Measurements from ENCODE around the gene RAD23A. TPM values are rescaled to one million over a fixed set of nuclear protein-coding genes. Genes with fewer than 3 reads are reported as not detected.

Gene RAD23A
- total RNA-seq, 3 donors from 2014 or later, result 65.9 to 84.3 (median 66.5) TPM

GRCh38 chr19:12994701-12995595 is 49.3 kb downstream of the RAD23A start, which contains the start of gene NFIX:
Gene NFIX (plus strand): TSS chr19:12995475. CDS start chr19:12995838, 363 bp downstream.
- H3K36me3 ChIP-seq, result no peaks in the 10 kb centered on the region
- H3K9me3 ChIP-seq, result no peaks in the 10 kb centered on the region
- peak in 1 of 2 donors; percentile 70 for DNase-seq (ENCODE audit: low spot score in 2 of 2)
- intact Hi-C loops (cut with DNase I; ENCODE audit: low total_unique reads), result no loop called here
- H3K4me1 ChIP-seq, result peaks cover 0 to 5% of the 10 kb centered on the region in 2 donors
- TF ChIP-seq CTCF (IDR thresholded peaks at IDR 0.05) (no peak), POLR2AphosphoS5 (IDR thresholded peaks at IDR 0.05) (peak in 2 of 3 donors; percentile 41 to 49)
- peak within 1 kb of the TSS; percentile 74 to 83 (median 81) for H3K4me3 ChIP-seq
- no peaks in the 10 kb centered on the region for H3K27me3 ChIP-seq
- H3K27ac ChIP-seq, result peak within 1 kb of the TSS; percentile 95 to 96

GRCh38 chr19:12995596-12996405 is 50.1 kb downstream of the RAD23A start:
- Histone ChIP-seq H3K4me1 (peaks cover 0 to 5% of the 10 kb centered on the region in 2 donors), H3K27ac (peak overlapping the region; percentile 95 to 96), H3K4me3 (peak overlapping the region; percentile 74 to 83 (median 81)), H3K27me3 (no peaks in the 10 kb centered on the region), H3K36me3 (no peaks in the 10 kb centered on the region), H3K9me3 (no peaks in the 10 kb centered on the region)
- no peak for DNase-seq (ENCODE audit: low spot score in 2 of 2)
- TF ChIP-seq POLR2A (IDR thresholded peaks at IDR 0.05) (no peak), POLR2AphosphoS5 (IDR thresholded peaks at IDR 0.05) (no peak), CTCF (IDR thresholded peaks at IDR 0.05) (no peak)
- intact Hi-C loops (cut with DNase I; ENCODE audit: low total_unique reads), result no loop called here

DNA sequence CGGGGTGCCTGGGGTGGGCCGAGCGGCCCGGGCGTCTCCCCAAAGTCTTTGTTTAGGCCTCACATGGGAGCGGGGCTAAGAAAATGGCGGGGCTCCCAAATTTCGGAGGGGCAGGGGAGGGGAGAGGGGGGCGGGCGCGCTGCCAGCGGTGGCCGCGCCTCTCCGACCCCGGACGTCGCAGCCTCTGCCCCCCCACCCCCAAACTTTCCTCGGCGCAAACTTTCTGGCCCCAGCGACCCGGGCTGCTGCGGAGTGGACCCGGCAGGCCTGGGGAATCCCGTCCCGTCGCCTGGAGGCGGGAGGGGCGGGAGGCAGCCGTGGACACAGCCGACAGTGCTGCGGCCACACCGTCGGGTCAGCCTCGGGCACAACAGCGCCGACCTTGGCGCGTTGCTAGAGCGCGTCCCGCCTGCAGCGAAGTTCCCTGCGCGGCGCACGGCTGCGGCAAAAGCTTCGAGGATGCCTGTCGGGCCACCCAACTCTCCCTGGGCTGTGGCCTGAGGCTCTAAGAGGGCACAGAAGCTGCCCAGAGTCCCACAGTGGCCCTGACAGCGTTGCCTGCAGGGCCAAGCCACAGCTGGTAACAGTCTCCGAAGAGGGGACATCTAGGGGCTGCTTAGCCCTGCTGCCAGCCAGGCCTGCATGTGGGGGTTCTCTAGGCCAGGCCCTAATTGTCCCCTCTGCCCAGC is 50.9 kb downstream of the RAD23A start:
- H3K27ac ChIP-seq, result peak overlapping the region; percentile 95 to 96
- H3K4me1 ChIP-seq, result peaks cover 0 to 5% of the 10 kb centered on the region in 2 donors
- peak overlapping the region; percentile 74 to 83 (median 81) for H3K4me3 ChIP-seq
- H3K27me3 ChIP-seq, result no peaks in the 10 kb centered on the region
- no peaks in the 10 kb centered on the region for H3K9me3 ChIP-seq
- H3K36me3 ChIP-seq, result no peaks in the 10 kb centered on the region
- TF ChIP-seq POLR2AphosphoS5 (IDR thresholded peaks at IDR 0.05) (peak in 1 of 3 donors; percentile 6), POLR2A (IDR thresholded peaks at IDR 0.05) (no peak)
- intact Hi-C loops (cut with DNase I; ENCODE audit: low total_unique reads), result no loop called here
- no peak for DNase-seq (ENCODE audit: low spot score in 2 of 2)

DNA sequence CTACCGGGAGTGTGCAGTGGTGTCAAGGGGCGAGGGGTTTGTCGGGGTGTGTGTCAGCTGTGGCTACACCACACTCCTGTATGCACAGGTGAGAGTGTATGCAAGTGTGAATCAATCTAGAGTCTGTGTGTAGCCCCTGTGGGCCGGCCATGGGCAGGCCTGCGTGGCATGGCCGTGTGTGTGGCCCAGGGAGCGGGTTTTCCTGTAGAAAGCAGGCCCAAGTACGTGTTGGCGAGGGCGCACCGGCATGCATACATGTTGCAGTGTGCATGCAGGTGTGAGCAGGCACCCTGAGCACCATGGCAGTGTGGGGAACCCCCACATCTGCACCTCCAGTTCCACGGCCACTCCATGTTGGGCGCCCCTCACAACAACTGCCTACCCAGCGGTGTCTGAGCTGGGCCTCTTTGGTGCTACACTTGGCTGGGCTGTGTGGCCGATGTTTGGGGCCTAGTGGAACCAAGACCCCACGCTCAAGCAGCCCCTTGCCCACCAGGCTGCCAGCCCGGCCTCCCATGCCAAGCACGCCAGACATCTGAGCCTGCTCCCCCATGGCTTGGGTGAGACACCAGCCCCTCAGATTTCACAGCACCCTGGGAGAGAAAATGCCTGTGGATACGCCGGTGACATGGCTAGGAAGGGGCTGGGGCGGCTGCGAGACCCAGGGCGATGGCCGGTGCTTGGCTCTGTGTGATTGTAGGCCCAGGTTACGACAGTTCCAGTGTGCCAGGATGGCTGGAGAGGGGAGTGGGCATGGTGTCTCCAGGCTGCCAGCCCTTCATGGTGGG is 51.7 kb downstream of the RAD23A start:
- peaks cover 0 to 7% of the 10 kb centered on the region in 2 donors for H3K4me1 ChIP-seq
- TF ChIP-seq POLR2AphosphoS5 (IDR thresholded peaks at IDR 0.05) (peak in 1 of 3 donors; percentile 8), CTCF (IDR thresholded peaks at IDR 0.05) (no peak), POLR2A (IDR thresholded peaks at IDR 0.05) (no peak)
- DNase-seq (ENCODE audit: low spot score in 2 of 2), result no peak
- H3K27ac ChIP-seq, result peak overlapping the region; percentile 95 to 96
- intact Hi-C loops (cut with DNase I; ENCODE audit: low total_unique reads), result no loop called here
- peak overlapping the region; percentile 74 to 83 (median 81) for H3K4me3 ChIP-seq
- H3K27me3 ChIP-seq, result no peaks in the 10 kb centered on the region
- no peaks in the 10 kb centered on the region for H3K36me3 ChIP-seq
- no peaks in the 10 kb centered on the region for H3K9me3 ChIP-seq

Measured in breast epithelium (tissue), 4 donors.